Neural progenitor cell (in vitro differentiated cells): Measurements from ENCODE around the gene PLTP. TPM values are rescaled to one million over a fixed set of nuclear protein-coding genes. Genes with fewer than 3 reads are reported as not detected.

Source experiments
- DNase-seq: peaks from one replicate; pipeline ENCODE4 v3.0.0-alpha.2; 2016; ENCODE audit warnings: low spot score
- H2AFZ ChIP-seq: fragments of 200-600 bp; sonication (generic); replicated peaks from 2 replicates; pipeline ENCODE4 v1.6.1; 2016; ENCODE audit warnings: antibody characterized with exemption
- H3F3A ChIP-seq: fragments of 200-600 bp; sonication (generic); 2 replicates; pipeline ENCODE4 v1.6.1; 2016; ENCODE audit warnings: antibody characterized with exemption, low read depth
- H3K27ac ChIP-seq: fragments of 200-600 bp; sonication (generic); 2 replicates; pipeline ENCODE4 v1.5.1; 2016; ENCODE audit warnings: mild to moderate bottlenecking
- H3K27me3 ChIP-seq: fragments of 200-600 bp; sonication (generic); 2 replicates; pipeline ENCODE4 v1.6.1; 2016; ENCODE audit warnings: mild to moderate bottlenecking, moderate library complexity
- H3K36me3 ChIP-seq: fragments of 200-600 bp; sonication (generic); 2 replicates; pipeline ENCODE4 v1.5.1; 2016
- H3K4me1 ChIP-seq: fragments of 200-600 bp; sonication (generic); 2 replicates; pipeline ENCODE4 v1.6.1; 2016; ENCODE audit warnings: mixed run types
- H3K4me2 ChIP-seq: fragments of 200-600 bp; sonication (generic); 2 replicates; pipeline ENCODE4 v1.6.1; 2016
- H3K4me3 ChIP-seq: fragments of 200-600 bp; sonication (generic); 2 replicates; pipeline ENCODE4 v1.5.1; 2016
- H3K79me2 ChIP-seq: fragments of 200-600 bp; sonication (generic); 2 replicates; pipeline ENCODE4 v1.6.1; 2016; ENCODE audit warnings: low read depth
- H3K9ac ChIP-seq: fragments of 200-600 bp; sonication (generic); 2 replicates; pipeline ENCODE4 v1.6.1; 2016
- H3K9me3 ChIP-seq: fragments of 200-600 bp; sonication (generic); 2 replicates; pipeline ENCODE4 v1.5.1; 2016; ENCODE audit warnings: low read depth
- H4K20me1 ChIP-seq: fragments of 200-600 bp; sonication (generic); 2 replicates; pipeline ENCODE4 v1.6.1; 2016; ENCODE audit warnings: low read depth
- H3K27ac Mint-ChIP-seq: 3 replicates; pipeline ENCODE4 v1.8.0; 2021; ENCODE audit warnings: mixed read lengths
- H3K27me3 Mint-ChIP-seq: 2 replicates; pipeline ENCODE4 v1.8.0; 2022; ENCODE audit warnings: low read depth, mild to moderate bottlenecking, inconsistent platforms, moderate library complexity, mixed read lengths; ENCODE audit not compliant: insufficient read depth
- H3K36me3 Mint-ChIP-seq: 3 replicates; pipeline ENCODE4 v1.8.0; 2021; ENCODE audit warnings: mixed read lengths
- H3K4me1 Mint-ChIP-seq: 3 replicates; pipeline ENCODE4 v1.8.0; 2021; ENCODE audit warnings: mixed read lengths
- H3K4me3 Mint-ChIP-seq: 3 replicates; pipeline ENCODE4 v1.8.0; 2021; ENCODE audit warnings: mild to moderate bottlenecking, moderate library complexity, mixed read lengths
- H3K9me3 Mint-ChIP-seq: 3 replicates; pipeline ENCODE4 v1.8.0; 2020; ENCODE audit warnings: mixed read lengths
- EZH2 ChIP-seq: fragments of 200-600 bp; sonication (generic); IDR thresholded peaks from 2 replicates; pipeline ENCODE4 v1.6.1; 2017; ENCODE audit warnings: antibody characterized with exemption, mild to moderate bottlenecking, moderate library complexity
- EZH2phosphoT487 ChIP-seq: fragments of 200-600 bp; sonication (generic); IDR thresholded peaks from 2 replicates; pipeline ENCODE4 v1.6.1; 2017; ENCODE audit warnings: antibody characterized with exemption
- total RNA-seq: library from RNA; depleted of rRNA; stranded (reverse); fragments of >200 nt; gene quantifications from 2 replicates; pipeline ENCODE4 v1.2.3, GENCODE V29; 2015; ENCODE audit warnings: low replicate concordance
- TF ChIP-seq, protein P1 (sequence below): fragments of 200-600 bp; sonication (generic); IDR thresholded peaks from 2 replicates; pipeline ENCODE4 v1.5.1; 2017; ENCODE audit warnings: antibody characterized with exemption, mild to moderate bottlenecking

The PLTP gene
- total RNA-seq, 1 donor from 2014 or later: 22.3 TPM

DNA sequence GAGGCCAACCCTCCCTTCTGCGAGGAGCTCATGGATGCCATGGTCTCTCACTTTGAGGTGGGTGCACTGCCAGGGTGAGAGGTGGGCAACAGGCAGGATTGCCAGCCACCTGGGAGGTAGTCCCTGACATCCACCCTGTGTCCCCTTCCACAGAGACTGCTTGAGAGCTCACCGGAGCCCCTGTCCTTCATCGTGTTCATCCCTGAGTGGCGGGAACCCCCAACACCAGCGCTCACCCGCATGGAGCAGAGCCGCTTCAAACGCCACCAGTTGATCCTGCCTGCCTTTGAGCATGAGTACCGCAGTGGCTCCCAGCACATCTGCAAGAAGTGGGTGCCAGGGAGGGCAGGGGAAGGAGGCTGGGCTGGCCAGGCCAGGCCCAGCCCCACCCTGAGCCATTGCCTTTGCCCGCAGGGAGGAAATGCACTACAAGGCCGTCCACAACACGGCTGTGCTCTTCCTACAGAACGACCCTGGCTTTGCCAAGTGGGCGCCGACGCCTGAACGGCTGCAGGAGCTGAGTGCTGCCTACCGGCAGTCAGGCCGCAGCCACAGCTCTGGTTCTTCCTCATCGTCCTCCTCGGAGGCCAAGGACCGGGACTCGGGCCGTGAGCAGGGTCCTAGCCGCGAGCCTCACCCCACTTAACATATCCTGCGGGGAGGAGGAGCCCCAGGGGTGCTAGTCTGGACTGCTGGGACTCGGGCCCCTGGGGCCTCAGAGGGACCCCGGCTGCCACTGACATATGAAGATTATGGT, 35.3 kb upstream of the PLTP start:
- Histone ChIP-seq H3K4me2 (no peak overlapping the region), H3K27ac (no peak overlapping the region), H3K4me1 (no peaks in the 10 kb centered on the region), H3K4me3 (no peak overlapping the region), H3K9me3 (no peaks in the 10 kb centered on the region), H4K20me1 (no peaks in the 10 kb centered on the region), H3K79me2 (no peaks in the 10 kb centered on the region), H3F3A (no peaks in the 10 kb centered on the region), H3K27me3 (no peaks in the 10 kb centered on the region), H3K9ac (no peak overlapping the region), H3K36me3 (no peaks in the 10 kb centered on the region), H2AFZ (no peak overlapping the region)
- Mint-ChIP-seq H3K36me3 (peaks cover 24% of the 10 kb centered on the region), H3K27ac (no peak overlapping the region), H3K27me3 (peaks cover 9% of the 10 kb centered on the region), H3K4me3 (no peak overlapping the region), H3K9me3 (no peaks in the 10 kb centered on the region), H3K4me1 (no peaks in the 10 kb centered on the region)
- TF ChIP-seq EZH2: no peak
- no peak for TF ChIP-seq EZH2phosphoT487
- TF ChIP-seq, protein P1, sequence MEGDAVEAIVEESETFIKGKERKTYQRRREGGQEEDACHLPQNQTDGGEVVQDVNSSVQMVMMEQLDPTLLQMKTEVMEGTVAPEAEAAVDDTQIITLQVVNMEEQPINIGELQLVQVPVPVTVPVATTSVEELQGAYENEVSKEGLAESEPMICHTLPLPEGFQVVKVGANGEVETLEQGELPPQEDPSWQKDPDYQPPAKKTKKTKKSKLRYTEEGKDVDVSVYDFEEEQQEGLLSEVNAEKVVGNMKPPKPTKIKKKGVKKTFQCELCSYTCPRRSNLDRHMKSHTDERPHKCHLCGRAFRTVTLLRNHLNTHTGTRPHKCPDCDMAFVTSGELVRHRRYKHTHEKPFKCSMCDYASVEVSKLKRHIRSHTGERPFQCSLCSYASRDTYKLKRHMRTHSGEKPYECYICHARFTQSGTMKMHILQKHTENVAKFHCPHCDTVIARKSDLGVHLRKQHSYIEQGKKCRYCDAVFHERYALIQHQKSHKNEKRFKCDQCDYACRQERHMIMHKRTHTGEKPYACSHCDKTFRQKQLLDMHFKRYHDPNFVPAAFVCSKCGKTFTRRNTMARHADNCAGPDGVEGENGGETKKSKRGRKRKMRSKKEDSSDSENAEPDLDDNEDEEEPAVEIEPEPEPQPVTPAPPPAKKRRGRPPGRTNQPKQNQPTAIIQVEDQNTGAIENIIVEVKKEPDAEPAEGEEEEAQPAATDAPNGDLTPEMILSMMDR: no peak
- DNase-seq: no peak

DNA sequence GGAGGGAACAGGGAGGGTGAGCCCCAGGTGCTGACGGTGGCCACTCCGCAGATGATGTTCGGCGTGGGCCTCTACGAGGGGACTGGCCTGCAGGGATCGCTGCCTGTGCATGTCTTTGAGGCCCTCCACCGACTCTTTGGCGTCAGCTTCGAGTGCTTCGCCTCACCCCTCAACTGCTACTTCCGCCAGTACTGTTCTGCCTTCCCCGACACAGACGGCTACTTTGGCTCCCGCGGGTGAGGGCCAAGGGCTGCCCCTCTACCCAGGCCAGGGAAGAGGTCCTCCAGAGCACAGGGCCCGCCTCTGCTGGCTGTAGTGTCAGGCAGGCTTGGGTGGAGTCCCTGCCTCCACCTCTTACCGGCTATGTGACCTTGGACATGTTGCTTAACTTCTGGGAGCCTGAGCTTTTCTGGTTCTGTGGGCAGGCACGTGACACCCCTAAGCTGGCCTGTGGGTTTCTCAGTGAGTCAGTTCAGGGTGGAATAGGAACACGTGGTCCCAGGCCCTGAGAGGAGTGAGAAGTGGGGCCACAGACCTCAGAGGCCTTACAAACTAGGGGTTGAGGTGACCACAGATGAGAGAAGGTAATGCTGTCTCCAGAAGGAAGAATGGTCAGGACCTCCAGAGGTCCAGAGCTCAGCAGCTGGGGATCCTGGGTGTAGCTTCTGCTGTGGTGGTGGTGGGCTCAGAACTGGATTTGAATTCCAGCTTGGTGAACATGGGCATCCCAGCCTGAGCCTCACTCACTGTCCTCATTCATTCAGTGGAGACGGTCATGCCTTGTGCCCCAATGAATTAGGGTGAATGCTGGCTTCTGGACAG, 34.4 kb upstream of the PLTP start:
- H3F3A ChIP-seq: no peaks in the 10 kb centered on the region
- no peaks in the 10 kb centered on the region for H3K27me3 ChIP-seq
- no peak overlapping the region for H3K9ac ChIP-seq
- H3K36me3 ChIP-seq: no peaks in the 10 kb centered on the region
- Mint-ChIP-seq H3K27ac (no peak overlapping the region), H3K4me1 (no peaks in the 10 kb centered on the region), H3K9me3 (no peaks in the 10 kb centered on the region), H3K4me3 (no peak overlapping the region), H3K27me3 (peaks cover 3% of the 10 kb centered on the region), H3K36me3 (peaks cover 19% of the 10 kb centered on the region)
- H3K79me2 ChIP-seq: no peaks in the 10 kb centered on the region
- TF ChIP-seq EZH2 (no peak), EZH2phosphoT487 (no peak)
- TF ChIP-seq, protein P1: no peak
- H3K4me2 ChIP-seq: no peak overlapping the region
- H3K27ac ChIP-seq: no peak overlapping the region
- H3K9me3 ChIP-seq: no peaks in the 10 kb centered on the region
- H2AFZ ChIP-seq: no peak overlapping the region
- H4K20me1 ChIP-seq: no peaks in the 10 kb centered on the region
- no peak for DNase-seq
- H3K4me1 ChIP-seq: no peaks in the 10 kb centered on the region
- H3K4me3 ChIP-seq: no peak overlapping the region

DNA sequence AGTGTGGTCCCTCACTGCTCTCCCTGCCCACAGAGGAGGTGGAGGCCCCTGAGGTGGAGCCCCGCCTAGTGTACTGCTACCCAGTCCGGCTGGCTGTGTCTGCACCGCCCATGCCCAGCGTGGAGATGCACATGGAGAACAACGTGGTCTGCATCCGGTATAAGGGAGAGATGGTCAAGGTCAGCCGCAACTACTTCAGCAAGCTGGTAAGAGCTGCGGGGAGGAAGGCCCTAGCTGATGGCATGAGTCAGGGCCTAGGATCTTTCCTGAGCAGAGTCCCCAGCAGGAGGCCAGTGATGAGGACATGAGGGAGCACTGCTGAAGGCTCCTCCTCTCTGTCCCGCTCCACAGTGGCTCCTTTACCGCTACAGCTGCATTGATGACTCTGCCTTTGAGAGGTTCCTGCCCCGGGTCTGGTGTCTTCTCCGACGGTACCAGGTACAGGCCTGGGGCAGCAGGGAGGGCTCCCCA, 33.8 kb upstream of the PLTP start:
- no peaks in the 10 kb centered on the region for H3K27me3 Mint-ChIP-seq
- no peaks in the 10 kb centered on the region for H3K9me3 Mint-ChIP-seq
- H3K4me3 Mint-ChIP-seq: no peak overlapping the region
- Histone ChIP-seq H3K27ac (no peak overlapping the region), H3K4me3 (no peak overlapping the region), H3K4me2 (no peak overlapping the region), H4K20me1 (no peaks in the 10 kb centered on the region), H3F3A (no peaks in the 10 kb centered on the region), H3K4me1 (no peaks in the 10 kb centered on the region), H2AFZ (no peak overlapping the region), H3K36me3 (no peaks in the 10 kb centered on the region), H3K9me3 (no peaks in the 10 kb centered on the region), H3K27me3 (no peaks in the 10 kb centered on the region), H3K9ac (no peak overlapping the region), H3K79me2 (no peaks in the 10 kb centered on the region)
- no peaks in the 10 kb centered on the region for H3K4me1 Mint-ChIP-seq
- H3K36me3 Mint-ChIP-seq: peaks cover 19% of the 10 kb centered on the region
- H3K27ac Mint-ChIP-seq: no peak overlapping the region
- no peak for DNase-seq
- TF ChIP-seq EZH2phosphoT487: no peak
- no peak for TF ChIP-seq EZH2
- TF ChIP-seq, protein P1: no peak
